SK-N-SH treated with all-trans-retinoic acid at 6 μM for 48 hours (cell line): ENCODE measurements around the gene BICC1.

Source experiments
- ATAC-seq: fragments of 200-7000 bp; cut with Tn5 transposase; 3 replicates; pipeline ENCODE4 v1.9.1; 2020; ENCODE audit warnings: mild to moderate bottlenecking, moderate library complexity
- ARNTL ChIP-seq: fragments of 450-650 bp; formaldehyde crosslinking; IDR thresholded peaks from 2 replicates; pipeline ENCODE4 v1.5.0; 2020; ENCODE audit warnings: low read depth, mild to moderate bottlenecking, moderate library complexity, borderline replicate concordance
- BACH2 ChIP-seq: fragments of 250-450 bp; sonication (Bioruptor Pico); IDR thresholded peaks from 2 replicates; pipeline ENCODE4 v1.9.0; 2021; ENCODE audit warnings: mild to moderate bottlenecking, borderline replicate concordance
- CSDC2 ChIP-seq: fragments of 250-450 bp; sonication (Bioruptor Pico); IDR thresholded peaks from 2 replicates; pipeline ENCODE4 v1.5.0; 2020; ENCODE audit warnings: mild to moderate bottlenecking, moderate library complexity
- ESRRG ChIP-seq: fragments of 250-450 bp; sonication (Bioruptor Pico); IDR thresholded peaks from 2 replicates; pipeline ENCODE4 v1.6.1; 2021; ENCODE audit warnings: mild to moderate bottlenecking
- GLIS3 ChIP-seq: fragments of 250-450 bp; sonication (Bioruptor Pico); IDR thresholded peaks from 2 replicates; pipeline ENCODE4 v1.5.0; 2020; ENCODE audit warnings: mild to moderate bottlenecking, moderate library complexity
- ISL1 ChIP-seq: fragments of 250-450 bp; sonication (Bioruptor Pico); IDR thresholded peaks from 2 replicates; pipeline ENCODE4 v2.1.2; 2022; ENCODE audit warnings: mild to moderate bottlenecking, moderate library complexity
- OSR1 ChIP-seq: fragments of 250-450 bp; sonication (Bioruptor Pico); IDR thresholded peaks from 2 replicates; pipeline ENCODE4 v1.8.0; 2022; ENCODE audit warnings: moderate library complexity, mild to moderate bottlenecking, inconsistent platforms
- PPARA ChIP-seq: fragments of 250-450 bp; sonication (Bioruptor Pico); IDR thresholded peaks from 2 replicates; pipeline ENCODE4 v1.5.0; 2020; ENCODE audit warnings: mild to moderate bottlenecking, borderline replicate concordance
- RARB ChIP-seq: fragments of 250-450 bp; sonication (Bioruptor Pico); IDR thresholded peaks from 2 replicates; pipeline ENCODE4 v1.8.0; 2021; ENCODE audit warnings: mild to moderate bottlenecking, moderate library complexity
- SNAI2 ChIP-seq: fragments of 250-450 bp; sonication (Bioruptor Pico); IDR thresholded peaks from 2 replicates; pipeline ENCODE4 v1.5.0; 2020; ENCODE audit warnings: mild to moderate bottlenecking, moderate library complexity
- TCF4 ChIP-seq: fragments of 250-450 bp; sonication (Bioruptor Pico); IDR thresholded peaks from 2 replicates; pipeline ENCODE4 v1.8.0; 2021; ENCODE audit warnings: mild to moderate bottlenecking, moderate library complexity, borderline replicate concordance
- TOX ChIP-seq: fragments of 250-450 bp; sonication (Bioruptor Pico); IDR thresholded peaks from 2 replicates; pipeline ENCODE4 v1.8.0; 2021; ENCODE audit warnings: mild to moderate bottlenecking, moderate library complexity, borderline replicate concordance
- ZC3H10 ChIP-seq: fragments of 250-450 bp; sonication (Bioruptor Pico); IDR thresholded peaks from 2 replicates; pipeline ENCODE4 v1.5.1; 2021; ENCODE audit warnings: mild to moderate bottlenecking, moderate library complexity
- ZFP3 ChIP-seq: fragments of 250-450 bp; sonication (Bioruptor Pico); IDR thresholded peaks from 2 replicates; pipeline ENCODE4 v1.5.0; 2020; ENCODE audit warnings: mild to moderate bottlenecking, moderate library complexity
- ZFP30 ChIP-seq: fragments of 450-650 bp; formaldehyde crosslinking; IDR thresholded peaks from 2 replicates; pipeline ENCODE4 v1.5.0; 2022; ENCODE audit warnings: mild to moderate bottlenecking, moderate library complexity
- ZNF565 ChIP-seq: fragments of 450-650 bp; formaldehyde crosslinking; conservative IDR thresholded peaks from 2 replicates; pipeline ENCODE4 v1.5.0; 2020; ENCODE audit warnings: low read depth, mild to moderate bottlenecking, moderate library complexity
- ZNF70 ChIP-seq: fragments of 450-650 bp; formaldehyde crosslinking; IDR thresholded peaks from 2 replicates; pipeline ENCODE4 v1.5.0; 2020; ENCODE audit warnings: mild to moderate bottlenecking, moderate library complexity
- ZNF8 ChIP-seq: fragments of 450-650 bp; formaldehyde crosslinking; IDR thresholded peaks from 2 replicates; pipeline ENCODE4 v1.5.0; 2020; ENCODE audit warnings: mild to moderate bottlenecking, moderate library complexity
- TF ChIP-seq, protein P1 (sequence below): fragments of 250-450 bp; sonication (Bioruptor Pico); IDR thresholded peaks from 2 replicates; pipeline ENCODE4 v1.5.1; 2021; ENCODE audit warnings: mild to moderate bottlenecking, moderate library complexity
- TF ChIP-seq, protein P2 (sequence below): fragments of 250-450 bp; sonication (Bioruptor Pico); IDR thresholded peaks from 2 replicates; pipeline ENCODE4 v1.8.0; 2020; ENCODE audit warnings: mild to moderate bottlenecking, moderate library complexity, borderline replicate concordance
- TF ChIP-seq, protein P3 (sequence below): fragments of 250-450 bp; sonication (Bioruptor Pico); IDR thresholded peaks from 2 replicates; pipeline ENCODE4 v1.8.0; 2021; ENCODE audit warnings: low read depth, mild to moderate bottlenecking, moderate library complexity, borderline replicate concordance
- TF ChIP-seq, protein P4 (sequence below): fragments of 250-450 bp; sonication (Bioruptor Pico); IDR thresholded peaks from 2 replicates; pipeline ENCODE4 v1.5.0; 2020; ENCODE audit warnings: mild to moderate bottlenecking, moderate library complexity

The BICC1 gene

DNA sequence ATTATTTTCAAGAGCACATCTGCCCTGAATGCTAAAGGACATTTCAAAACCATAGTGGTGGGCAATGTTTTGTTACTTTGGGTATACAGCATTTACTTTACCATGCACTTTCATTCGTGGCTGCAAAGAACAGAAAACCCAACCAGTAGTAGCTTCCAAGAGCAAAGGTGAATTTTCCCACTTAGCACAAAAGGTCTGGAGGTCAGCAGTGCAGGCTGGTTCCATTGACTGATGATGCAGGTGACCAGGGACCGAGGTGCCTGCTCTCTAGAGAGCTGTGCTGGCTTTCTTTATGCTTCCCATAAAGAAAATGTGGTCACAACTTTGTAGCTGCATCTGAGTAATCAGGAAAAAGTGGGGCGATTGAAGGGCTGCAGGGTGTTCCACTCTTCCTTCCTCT lies 240.0 kb downstream of the BICC1 start:
- no peak for ATAC-seq
- TF ChIP-seq SNAI2 (no peak), ZC3H10 (CRISPR knock-in tag) (no peak), ZNF70 (CRISPR knock-in tag) (no peak), PPARA (CRISPR knock-in tag) (no peak), ZNF8 (no peak), ZFP3 (CRISPR knock-in tag) (no peak), ARNTL (CRISPR knock-in tag) (no peak), ZNF565 (CRISPR knock-in tag) (no peak), RARB (no peak), OSR1 (CRISPR knock-in tag) (no peak), GLIS3 (CRISPR knock-in tag) (no peak), ISL1 (CRISPR knock-in tag) (no peak), TCF4 (CRISPR knock-in tag) (no peak), CSDC2 (CRISPR knock-in tag) (no peak), ESRRG (no peak), TOX (CRISPR knock-in tag) (no peak)
- TF ChIP-seq, protein P1, sequence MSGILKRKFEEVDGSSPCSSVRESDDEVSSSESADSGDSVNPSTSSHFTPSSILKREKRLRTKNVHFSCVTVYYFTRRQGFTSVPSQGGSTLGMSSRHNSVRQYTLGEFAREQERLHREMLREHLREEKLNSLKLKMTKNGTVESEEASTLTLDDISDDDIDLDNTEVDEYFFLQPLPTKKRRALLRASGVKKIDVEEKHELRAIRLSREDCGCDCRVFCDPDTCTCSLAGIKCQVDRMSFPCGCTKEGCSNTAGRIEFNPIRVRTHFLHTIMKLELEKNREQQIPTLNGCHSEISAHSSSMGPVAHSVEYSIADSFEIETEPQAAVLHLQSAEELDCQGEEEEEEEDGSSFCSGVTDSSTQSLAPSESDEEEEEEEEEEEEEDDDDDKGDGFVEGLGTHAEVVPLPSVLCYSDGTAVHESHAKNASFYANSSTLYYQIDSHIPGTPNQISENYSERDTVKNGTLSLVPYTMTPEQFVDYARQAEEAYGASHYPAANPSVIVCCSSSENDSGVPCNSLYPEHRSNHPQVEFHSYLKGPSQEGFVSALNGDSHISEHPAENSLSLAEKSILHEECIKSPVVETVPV, result no peak
- TF ChIP-seq, protein P2, sequence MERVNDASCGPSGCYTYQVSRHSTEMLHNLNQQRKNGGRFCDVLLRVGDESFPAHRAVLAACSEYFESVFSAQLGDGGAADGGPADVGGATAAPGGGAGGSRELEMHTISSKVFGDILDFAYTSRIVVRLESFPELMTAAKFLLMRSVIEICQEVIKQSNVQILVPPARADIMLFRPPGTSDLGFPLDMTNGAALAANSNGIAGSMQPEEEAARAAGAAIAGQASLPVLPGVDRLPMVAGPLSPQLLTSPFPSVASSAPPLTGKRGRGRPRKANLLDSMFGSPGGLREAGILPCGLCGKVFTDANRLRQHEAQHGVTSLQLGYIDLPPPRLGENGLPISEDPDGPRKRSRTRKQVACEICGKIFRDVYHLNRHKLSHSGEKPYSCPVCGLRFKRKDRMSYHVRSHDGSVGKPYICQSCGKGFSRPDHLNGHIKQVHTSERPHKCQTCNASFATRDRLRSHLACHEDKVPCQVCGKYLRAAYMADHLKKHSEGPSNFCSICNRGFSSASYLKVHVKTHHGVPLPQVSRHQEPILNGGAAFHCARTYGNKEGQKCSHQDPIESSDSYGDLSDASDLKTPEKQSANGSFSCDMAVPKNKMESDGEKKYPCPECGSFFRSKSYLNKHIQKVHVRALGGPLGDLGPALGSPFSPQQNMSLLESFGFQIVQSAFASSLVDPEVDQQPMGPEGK (CRISPR knock-in tag), result no peak
- TF ChIP-seq, protein P3, sequence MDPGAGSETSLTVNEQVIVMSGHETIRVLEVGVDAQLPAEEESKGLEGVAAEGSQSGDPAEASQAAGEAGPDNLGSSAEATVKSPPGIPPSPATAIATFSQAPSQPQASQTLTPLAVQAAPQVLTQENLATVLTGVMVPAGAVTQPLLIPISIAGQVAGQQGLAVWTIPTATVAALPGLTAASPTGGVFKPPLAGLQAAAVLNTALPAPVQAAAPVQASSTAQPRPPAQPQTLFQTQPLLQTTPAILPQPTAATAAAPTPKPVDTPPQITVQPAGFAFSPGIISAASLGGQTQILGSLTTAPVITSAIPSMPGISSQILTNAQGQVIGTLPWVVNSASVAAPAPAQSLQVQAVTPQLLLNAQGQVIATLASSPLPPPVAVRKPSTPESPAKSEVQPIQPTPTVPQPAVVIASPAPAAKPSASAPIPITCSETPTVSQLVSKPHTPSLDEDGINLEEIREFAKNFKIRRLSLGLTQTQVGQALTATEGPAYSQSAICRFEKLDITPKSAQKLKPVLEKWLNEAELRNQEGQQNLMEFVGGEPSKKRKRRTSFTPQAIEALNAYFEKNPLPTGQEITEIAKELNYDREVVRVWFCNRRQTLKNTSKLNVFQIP (CRISPR knock-in tag), result no peak
- TF ChIP-seq, protein P4, sequence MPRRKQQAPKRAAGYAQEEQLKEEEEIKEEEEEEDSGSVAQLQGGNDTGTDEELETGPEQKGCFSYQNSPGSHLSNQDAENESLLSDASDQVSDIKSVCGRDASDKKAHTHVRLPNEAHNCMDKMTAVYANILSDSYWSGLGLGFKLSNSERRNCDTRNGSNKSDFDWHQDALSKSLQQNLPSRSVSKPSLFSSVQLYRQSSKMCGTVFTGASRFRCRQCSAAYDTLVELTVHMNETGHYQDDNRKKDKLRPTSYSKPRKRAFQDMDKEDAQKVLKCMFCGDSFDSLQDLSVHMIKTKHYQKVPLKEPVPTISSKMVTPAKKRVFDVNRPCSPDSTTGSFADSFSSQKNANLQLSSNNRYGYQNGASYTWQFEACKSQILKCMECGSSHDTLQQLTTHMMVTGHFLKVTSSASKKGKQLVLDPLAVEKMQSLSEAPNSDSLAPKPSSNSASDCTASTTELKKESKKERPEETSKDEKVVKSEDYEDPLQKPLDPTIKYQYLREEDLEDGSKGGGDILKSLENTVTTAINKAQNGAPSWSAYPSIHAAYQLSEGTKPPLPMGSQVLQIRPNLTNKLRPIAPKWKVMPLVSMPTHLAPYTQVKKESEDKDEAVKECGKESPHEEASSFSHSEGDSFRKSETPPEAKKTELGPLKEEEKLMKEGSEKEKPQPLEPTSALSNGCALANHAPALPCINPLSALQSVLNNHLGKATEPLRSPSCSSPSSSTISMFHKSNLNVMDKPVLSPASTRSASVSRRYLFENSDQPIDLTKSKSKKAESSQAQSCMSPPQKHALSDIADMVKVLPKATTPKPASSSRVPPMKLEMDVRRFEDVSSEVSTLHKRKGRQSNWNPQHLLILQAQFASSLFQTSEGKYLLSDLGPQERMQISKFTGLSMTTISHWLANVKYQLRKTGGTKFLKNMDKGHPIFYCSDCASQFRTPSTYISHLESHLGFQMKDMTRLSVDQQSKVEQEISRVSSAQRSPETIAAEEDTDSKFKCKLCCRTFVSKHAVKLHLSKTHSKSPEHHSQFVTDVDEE (CRISPR knock-in tag), result no peak

DNA sequence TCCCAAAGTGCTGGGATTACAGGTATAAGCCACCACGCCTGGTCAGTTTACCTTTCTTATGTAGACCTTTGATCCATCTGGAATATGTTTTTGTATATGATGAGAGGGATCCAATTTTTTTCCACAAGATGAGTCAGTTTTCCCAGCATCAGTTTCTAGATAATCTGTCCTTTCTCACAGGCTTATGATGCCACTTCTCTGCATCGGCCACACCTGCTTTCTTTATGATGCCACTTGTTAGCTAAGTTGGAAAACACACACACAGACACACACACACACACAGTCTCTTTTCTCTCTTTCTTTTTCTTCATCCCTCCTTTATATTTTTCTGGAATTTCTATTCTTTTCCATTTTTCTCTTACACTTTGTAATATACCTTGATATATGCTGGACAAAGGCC lies 240.8 kb downstream of the BICC1 start:
- TF ChIP-seq PPARA (CRISPR knock-in tag) (no peak), GLIS3 (CRISPR knock-in tag) (no peak), ESRRG (no peak), TOX (CRISPR knock-in tag) (no peak)
- ATAC-seq, result no peak

DNA sequence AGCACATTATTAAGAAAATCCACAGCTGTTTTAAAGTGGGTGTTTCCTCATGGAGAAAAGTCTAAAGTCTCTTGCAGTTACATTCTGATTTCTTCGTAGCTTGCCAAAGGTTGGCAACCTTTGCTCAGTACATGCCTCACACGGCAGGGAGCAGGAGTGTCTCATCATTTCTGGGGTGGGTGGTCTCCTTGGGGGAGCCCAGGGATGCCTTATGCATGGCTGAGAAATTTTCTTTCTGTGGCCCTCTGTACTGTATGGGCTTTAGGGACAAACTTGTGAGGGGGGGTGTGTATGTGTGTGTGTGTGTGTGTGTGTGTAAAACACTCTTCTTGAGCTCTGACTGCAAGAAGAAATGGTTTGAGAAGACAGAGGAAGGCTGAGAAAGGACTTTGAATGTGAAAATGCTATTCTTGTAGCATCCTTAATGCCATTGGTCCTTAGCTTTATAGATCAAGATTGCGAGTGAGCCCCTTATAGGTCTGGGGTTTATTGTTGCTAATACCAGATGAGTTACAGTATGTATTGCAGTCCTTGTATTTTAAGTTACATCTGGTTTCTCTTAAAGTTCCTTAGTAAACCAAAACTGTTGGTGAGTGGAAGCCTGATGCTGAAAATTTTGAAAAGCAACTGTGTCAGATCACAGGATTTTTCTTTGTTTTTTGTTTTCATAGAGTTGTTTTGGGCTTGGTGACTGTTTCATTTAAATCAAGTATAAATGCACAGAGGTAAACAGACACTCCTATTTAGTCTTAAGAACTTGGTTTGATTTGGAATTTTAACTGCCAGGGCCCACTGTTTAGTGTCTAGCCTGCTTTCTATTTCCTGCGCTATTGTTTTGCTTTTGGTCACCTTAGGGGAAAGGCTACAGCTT lies 242.0 kb downstream of the BICC1 start:
- TF ChIP-seq, protein P3 (CRISPR knock-in tag), result no peak
- TF ChIP-seq RARB, result no peak
- no peak for TF ChIP-seq CSDC2 (CRISPR knock-in tag)
- no peak for TF ChIP-seq TCF4 (CRISPR knock-in tag)
- TF ChIP-seq ZFP3 (CRISPR knock-in tag), result no peak
- no peak for TF ChIP-seq ZFP30 (CRISPR knock-in tag)
- TF ChIP-seq BACH2 (CRISPR knock-in tag), result no peak
- no peak for TF ChIP-seq OSR1 (CRISPR knock-in tag)
- peak; percentile 81 for ATAC-seq
